Measurements from ENCODE around the gene TKFC.

Gene TKFC

GRCh38 chr11:61298663-61299244, 34.3 kb upstream of the TKFC start:
- Mint-ChIP-seq H3K27ac (peak overlapping the region; percentile 66), H3K4me3 (no peak overlapping the region), H3K27me3 (ENCODE audit: low read depth, poor library complexity) (no peaks in the 10 kb centered on the region), H3K4me1 (peaks cover 36% of the 10 kb centered on the region), H3K36me3 (ENCODE audit: low read depth) (peaks cover 57% of the 10 kb centered on the region), H3K9me3 (no peaks in the 10 kb centered on the region)
- DNase-seq = no peak
- TF ChIP-seq CTCF (IDR thresholded peaks at IDR 0.05) = no peak

GRCh38 chr11:61302550-61302949, 30.5 kb upstream of the TKFC start:
- Mint-ChIP-seq H3K27me3 (ENCODE audit: low read depth, poor library complexity) (no peaks in the 10 kb centered on the region), H3K4me1 (peaks cover 21% of the 10 kb centered on the region), H3K9me3 (no peaks in the 10 kb centered on the region), H3K4me3 (no peak overlapping the region), H3K27ac (peak overlapping the region; percentile 50), H3K36me3 (ENCODE audit: low read depth) (peaks cover 56% of the 10 kb centered on the region)
- TF ChIP-seq CTCF (IDR thresholded peaks at IDR 0.05) = no peak
- DNase-seq = no peak

DNA sequence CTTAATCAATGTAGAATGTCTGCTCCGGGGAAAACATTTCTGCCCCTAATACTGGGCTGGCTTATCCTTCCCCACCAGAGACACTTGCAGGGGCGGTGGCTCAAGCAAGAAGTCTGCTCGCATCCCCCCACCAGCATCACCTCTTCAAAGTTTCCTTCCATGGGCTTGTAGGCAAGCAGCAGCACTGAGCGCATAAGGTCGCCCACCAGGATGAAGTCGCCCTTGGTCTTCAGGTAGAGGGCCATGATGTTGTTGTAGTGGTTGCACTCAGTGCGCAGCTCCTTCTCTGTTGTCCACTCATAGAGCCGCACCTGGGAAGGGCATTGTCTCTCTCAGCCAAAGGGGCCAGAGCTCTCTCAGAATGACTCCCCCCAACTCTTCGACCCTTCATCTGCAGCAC, 29.3 kb upstream of the TKFC start:
- Mint-ChIP-seq H3K27ac (no peak overlapping the region), H3K4me1 (peaks cover 10% of the 10 kb centered on the region), H3K27me3 (ENCODE audit: low read depth, poor library complexity) (no peaks in the 10 kb centered on the region), H3K9me3 (no peaks in the 10 kb centered on the region), H3K4me3 (no peak overlapping the region), H3K36me3 (ENCODE audit: low read depth) (peaks cover 44% of the 10 kb centered on the region)
- no peak for TF ChIP-seq CTCF (IDR thresholded peaks at IDR 0.05)
- DNase-seq = no peak

DNA sequence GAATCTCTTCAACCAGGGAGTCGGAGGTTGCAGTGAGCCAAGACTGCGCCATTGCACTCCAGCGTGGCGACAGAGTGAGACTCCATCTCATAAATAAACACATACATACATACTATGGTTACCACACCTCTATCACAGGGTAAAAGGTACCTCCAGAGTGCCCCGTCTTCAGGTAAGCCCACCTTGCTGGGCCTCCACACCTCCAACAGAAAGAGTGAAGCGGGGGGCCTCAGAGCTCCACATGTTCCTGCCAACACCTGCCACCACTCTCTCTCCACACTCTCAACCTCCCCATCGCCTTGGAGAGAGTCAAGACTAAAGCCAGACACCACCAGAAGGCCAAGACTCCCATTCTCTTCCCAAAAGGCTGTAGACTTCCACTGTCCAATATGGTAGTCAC, 27.6 kb upstream of the TKFC start:
- DNase-seq = no peak
- H3K4me1 Mint-ChIP-seq = no peaks in the 10 kb centered on the region
- TF ChIP-seq CTCF (IDR thresholded peaks at IDR 0.05) = no peak
- H3K27ac Mint-ChIP-seq = no peak overlapping the region
- H3K9me3 Mint-ChIP-seq = no peaks in the 10 kb centered on the region
- H3K4me3 Mint-ChIP-seq = no peak overlapping the region
- no peaks in the 10 kb centered on the region for H3K27me3 Mint-ChIP-seq (ENCODE audit: low read depth, poor library complexity)
- H3K36me3 Mint-ChIP-seq (ENCODE audit: low read depth) = peaks cover 34% of the 10 kb centered on the region

GRCh38 chr11:61306221-61306620, 26.8 kb upstream of the TKFC start:
- no peaks in the 10 kb centered on the region for H3K4me1 Mint-ChIP-seq
- no peak for DNase-seq
- H3K36me3 Mint-ChIP-seq (ENCODE audit: low read depth) = peaks cover 30% of the 10 kb centered on the region
- H3K27ac Mint-ChIP-seq = no peak overlapping the region
- no peak for TF ChIP-seq CTCF (IDR thresholded peaks at IDR 0.05)
- no peaks in the 10 kb centered on the region for H3K27me3 Mint-ChIP-seq (ENCODE audit: low read depth, poor library complexity)
- H3K4me3 Mint-ChIP-seq = no peak overlapping the region
- no peaks in the 10 kb centered on the region for H3K9me3 Mint-ChIP-seq

DNA sequence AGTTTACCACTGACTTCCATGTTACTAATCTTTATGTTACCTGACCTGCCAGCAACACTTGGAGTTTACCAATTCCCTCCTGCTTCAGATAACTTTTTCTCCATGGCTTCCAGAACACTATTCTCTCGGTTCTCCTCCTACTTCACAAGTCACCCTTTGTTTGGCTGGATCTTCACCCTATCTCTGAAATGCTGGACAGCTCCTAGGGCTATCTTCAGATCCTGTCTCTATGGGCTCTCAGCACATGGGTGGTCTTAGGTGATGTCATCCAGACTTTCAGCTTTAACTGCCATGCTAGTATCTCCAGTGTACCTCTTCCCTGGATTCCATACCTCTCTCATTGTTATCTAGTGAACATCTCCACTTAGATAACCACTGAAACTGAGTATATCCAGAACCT, 25.7 kb upstream of the TKFC start:
- Mint-ChIP-seq H3K27me3 (ENCODE audit: low read depth, poor library complexity) (no peaks in the 10 kb centered on the region), H3K4me3 (no peak overlapping the region), H3K27ac (no peak overlapping the region), H3K36me3 (ENCODE audit: low read depth) (peaks cover 26% of the 10 kb centered on the region), H3K4me1 (no peaks in the 10 kb centered on the region), H3K9me3 (no peaks in the 10 kb centered on the region)
- no peak for TF ChIP-seq CTCF (IDR thresholded peaks at IDR 0.05)
- no peak for DNase-seq

Data from nephron progenitor cell (in vitro differentiated cells).